ENCODE data around the gene DAAM2.

The DAAM2 gene

DNA sequence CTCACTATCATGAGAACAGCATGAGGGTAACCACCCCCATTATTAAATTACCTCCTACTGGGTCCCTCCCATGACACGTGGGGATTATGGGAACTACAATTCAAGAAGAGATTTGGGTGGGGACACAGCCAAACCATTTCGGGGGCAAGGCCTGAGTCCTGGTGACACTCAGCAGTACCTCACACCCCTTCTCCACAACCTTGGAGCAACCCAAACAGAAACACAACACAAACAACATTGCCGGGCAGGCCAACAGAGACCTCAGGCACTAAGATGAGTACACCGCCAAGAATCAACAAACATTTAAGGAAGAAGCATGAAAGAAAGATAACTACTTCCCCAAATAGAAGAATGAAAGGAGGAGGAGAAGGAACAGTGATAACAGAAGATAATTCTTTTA lies 125.2 kb downstream of the DAAM2 start:
- no peak for DNase-seq (ENCODE audit: low read depth in 2 of 2)
- H3K4me3 ChIP-seq (replicated peaks in 1 of 2; ENCODE audit: low read depth in 2 of 2, low read length in 2 of 2), result no peak overlapping the region
- TF ChIP-seq, protein P1, sequence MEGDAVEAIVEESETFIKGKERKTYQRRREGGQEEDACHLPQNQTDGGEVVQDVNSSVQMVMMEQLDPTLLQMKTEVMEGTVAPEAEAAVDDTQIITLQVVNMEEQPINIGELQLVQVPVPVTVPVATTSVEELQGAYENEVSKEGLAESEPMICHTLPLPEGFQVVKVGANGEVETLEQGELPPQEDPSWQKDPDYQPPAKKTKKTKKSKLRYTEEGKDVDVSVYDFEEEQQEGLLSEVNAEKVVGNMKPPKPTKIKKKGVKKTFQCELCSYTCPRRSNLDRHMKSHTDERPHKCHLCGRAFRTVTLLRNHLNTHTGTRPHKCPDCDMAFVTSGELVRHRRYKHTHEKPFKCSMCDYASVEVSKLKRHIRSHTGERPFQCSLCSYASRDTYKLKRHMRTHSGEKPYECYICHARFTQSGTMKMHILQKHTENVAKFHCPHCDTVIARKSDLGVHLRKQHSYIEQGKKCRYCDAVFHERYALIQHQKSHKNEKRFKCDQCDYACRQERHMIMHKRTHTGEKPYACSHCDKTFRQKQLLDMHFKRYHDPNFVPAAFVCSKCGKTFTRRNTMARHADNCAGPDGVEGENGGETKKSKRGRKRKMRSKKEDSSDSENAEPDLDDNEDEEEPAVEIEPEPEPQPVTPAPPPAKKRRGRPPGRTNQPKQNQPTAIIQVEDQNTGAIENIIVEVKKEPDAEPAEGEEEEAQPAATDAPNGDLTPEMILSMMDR (IDR thresholded peaks at IDR 0.05; ENCODE audit: low read depth, low read length), result no peak

DNA sequence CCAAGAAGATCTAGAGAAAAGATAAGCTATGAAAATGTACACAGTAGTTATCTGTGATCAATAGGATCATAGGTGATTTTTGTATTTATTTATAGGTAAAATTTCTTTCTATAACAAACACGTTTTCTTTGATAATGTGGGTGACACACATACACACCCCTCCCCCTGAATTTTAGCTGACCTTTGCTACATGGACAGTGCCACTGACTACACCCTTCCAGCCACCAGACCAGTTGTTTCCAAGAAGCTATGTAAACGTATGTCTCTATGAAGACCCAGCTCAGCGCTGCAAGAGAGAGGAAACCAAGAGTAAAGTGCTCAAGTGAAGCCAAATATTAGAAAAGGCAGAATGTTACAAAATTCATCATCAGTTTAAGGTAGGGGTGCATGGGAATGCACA lies 125.8 kb downstream of the DAAM2 start:
- no peak overlapping the region for H3K4me3 ChIP-seq (replicated peaks in 1 of 2; ENCODE audit: low read depth in 2 of 2, low read length in 2 of 2)
- TF ChIP-seq, protein P1 (IDR thresholded peaks at IDR 0.05; ENCODE audit: low read depth, low read length), result no peak
- DNase-seq (ENCODE audit: low read depth in 2 of 2), result no peak

DNA sequence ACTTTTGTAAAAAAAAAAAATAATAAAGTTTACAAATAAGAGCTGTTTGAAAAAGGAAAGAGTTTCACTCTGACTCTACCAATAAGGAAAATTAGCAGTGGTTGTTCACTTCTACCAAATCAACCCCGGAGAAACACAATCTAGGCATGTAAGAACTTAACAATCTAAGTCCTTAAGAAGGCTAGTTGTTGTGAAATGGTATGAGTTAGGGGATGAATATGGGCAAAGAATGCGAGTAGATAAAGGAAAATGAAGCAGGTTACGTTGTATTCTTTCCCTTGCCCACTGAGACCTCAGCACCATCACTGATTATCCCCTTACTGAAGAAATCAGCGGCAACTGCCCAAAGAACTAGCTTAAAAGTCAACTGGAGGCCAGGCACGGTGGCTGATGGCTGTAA lies 126.7 kb downstream of the DAAM2 start:
- H3K4me3 ChIP-seq (replicated peaks in 1 of 2; ENCODE audit: low read depth in 2 of 2, low read length in 2 of 2), result no peak overlapping the region
- DNase-seq (ENCODE audit: low read depth in 2 of 2), result no peak
- TF ChIP-seq, protein P1 (IDR thresholded peaks at IDR 0.05; ENCODE audit: low read depth, low read length), result no peak

DNA sequence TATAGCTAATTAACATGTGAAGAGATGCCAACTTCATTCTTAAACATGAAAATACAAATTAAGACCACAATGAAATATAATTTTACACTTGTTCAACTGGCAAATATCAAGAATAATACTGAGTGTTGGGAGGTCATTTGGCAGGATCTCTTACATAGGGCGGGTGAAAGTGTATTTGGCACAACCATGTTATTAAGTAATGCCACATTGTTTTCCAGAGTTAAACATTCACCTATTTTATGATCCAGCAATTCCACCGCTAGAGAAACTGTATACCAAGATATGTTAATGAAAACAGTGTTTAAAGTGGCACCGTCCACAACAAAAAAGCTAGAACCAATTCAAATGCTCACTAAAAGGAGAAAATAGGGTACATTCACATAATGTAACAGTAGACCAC lies 128.0 kb downstream of the DAAM2 start:
- DNase-seq (ENCODE audit: low read depth in 2 of 2), result no peak
- TF ChIP-seq, protein P1 (IDR thresholded peaks at IDR 0.05; ENCODE audit: low read depth, low read length), result no peak
- no peak overlapping the region for H3K4me3 ChIP-seq (replicated peaks in 1 of 2; ENCODE audit: low read depth in 2 of 2, low read length in 2 of 2)

DNA sequence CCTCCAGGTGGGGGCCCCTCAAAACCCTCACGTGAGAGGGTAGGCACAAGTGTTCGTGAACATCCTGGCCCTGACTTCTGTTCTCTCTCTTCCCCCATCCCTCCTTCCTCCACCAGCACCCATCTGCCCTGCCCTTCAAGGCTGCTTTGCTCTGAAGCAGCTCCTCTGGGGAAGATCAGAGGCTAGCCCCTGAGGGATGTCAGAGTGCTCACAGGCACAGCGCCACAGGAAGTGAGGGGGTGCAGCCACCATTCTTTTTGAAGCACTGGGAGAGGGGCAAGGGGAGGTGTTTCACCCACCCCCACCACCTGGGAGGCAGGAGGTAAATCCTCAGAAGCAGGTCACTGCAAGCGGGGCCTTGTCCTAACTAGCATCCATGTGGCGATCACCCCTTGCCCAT lies 130.6 kb downstream of the DAAM2 start:
- TF ChIP-seq, protein P1 (IDR thresholded peaks at IDR 0.05; ENCODE audit: low read depth, low read length), result no peak
- DNase-seq (ENCODE audit: low read depth in 2 of 2), result no peak
- H3K4me3 ChIP-seq (replicated peaks in 1 of 2; ENCODE audit: low read depth in 2 of 2, low read length in 2 of 2), result no peak overlapping the region

DNA sequence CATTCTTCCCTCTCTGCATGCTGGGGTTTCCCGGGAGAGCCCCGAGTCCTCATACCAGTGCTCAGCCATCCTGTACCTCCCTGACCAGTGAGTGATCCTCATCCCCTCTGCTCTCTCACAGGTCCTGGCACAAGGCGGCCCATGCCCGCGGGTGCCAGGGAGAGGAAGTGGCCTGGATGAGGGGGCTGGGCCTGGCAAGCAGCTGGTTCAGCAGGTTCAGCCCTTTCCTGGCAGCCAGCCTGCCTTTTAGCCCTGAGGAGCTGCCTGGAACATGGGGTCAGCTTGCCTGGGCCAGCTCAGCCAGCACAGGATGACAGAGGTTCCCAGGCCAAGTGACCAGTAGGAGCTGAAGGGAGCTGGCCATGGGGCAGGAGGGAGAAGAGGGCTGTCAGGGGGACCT lies 131.2 kb downstream of the DAAM2 start:
- H3K4me3 ChIP-seq (replicated peaks in 1 of 2; ENCODE audit: low read depth in 2 of 2, low read length in 2 of 2), result no peak overlapping the region
- TF ChIP-seq, protein P1 (IDR thresholded peaks at IDR 0.05; ENCODE audit: low read depth, low read length), result no peak
- no peak for DNase-seq (ENCODE audit: low read depth in 2 of 2)

DNA sequence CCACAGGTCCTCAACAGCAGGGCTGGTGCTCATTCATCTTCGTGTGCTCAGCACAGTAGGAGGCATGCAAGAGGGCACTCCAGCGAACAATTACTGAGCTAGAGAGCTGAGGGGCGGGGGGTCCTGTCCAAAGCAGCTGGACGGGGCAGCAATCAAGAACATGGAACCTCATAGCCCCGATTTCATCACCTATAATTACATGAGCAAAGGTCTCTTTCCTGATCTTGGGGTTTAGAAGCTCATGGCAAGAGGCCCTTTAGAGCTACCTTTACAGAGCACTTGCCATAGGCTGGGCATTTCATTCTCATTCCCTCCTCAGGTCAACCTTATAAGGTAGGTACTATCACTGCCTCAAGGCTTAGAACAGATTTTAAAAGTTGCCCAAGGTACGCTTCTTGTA lies 131.7 kb downstream of the DAAM2 start:
- no peak overlapping the region for H3K4me3 ChIP-seq (replicated peaks in 1 of 2; ENCODE audit: low read depth in 2 of 2, low read length in 2 of 2)
- no peak for DNase-seq (ENCODE audit: low read depth in 2 of 2)
- TF ChIP-seq, protein P1 (IDR thresholded peaks at IDR 0.05; ENCODE audit: low read depth, low read length), result no peak
